Ureter (tissue), 1 donor: Measurements from ENCODE around the gene TEAD1. TPM values are rescaled to one million over a fixed set of nuclear protein-coding genes. Genes with fewer than 3 reads are reported as not detected.
A peak's percentile ranks its signal among the peaks of the same experiment; 100 is the strongest.

Source experiments
- DNase-seq: peaks from one replicate; pipeline ENCODE4 v3.0.0-alpha.2; 2020; ENCODE audit warnings: low spot score
- total RNA-seq: library from RNA; stranded (reverse); gene quantifications from one replicate; pipeline ENCODE4 v1.2.4, GENCODE V29; 2023
- donor health status: DM: yes; HTN: yes; CAD: no.

TEAD1 gene
- total RNA-seq, 1 donor from 2014 or later = 117 TPM

DNA sequence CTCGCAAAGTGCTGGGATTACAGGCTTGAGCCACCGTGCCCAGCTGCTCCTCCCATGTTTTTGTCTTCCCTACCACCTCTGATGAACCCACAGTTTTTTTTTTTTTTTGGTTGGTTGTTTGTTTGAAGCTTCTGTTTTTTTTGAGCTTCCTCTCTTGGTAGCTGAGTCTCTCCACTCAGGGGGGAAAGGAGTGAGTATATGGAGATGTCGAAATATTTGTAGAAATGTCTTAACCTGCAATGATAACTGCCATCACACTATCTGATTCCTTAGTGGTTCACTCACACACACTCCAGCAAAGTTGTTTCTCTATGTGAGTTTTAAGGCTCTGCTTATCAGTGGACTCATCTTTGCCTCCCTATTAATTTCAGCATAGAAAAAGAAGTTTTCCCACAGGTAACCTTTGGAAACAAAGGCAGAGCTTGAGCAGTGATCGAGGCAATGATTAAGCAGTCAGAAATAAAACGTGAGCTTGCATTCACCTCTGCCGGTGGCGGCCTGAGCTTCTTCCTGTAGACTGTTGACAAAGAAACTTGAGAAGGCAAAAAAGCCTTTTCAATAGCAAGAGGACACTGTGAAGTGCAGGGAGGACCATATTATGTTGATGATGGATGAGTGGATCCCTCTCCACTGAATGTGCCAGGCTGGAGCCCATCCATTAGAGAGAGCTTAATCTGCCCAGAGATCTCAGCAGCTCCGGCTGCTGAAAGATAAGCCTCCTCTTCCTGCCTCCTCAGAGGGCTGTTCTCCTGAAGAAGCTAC is 305.9 kb downstream of the TEAD1 start:
- no peak for DNase-seq

DNA sequence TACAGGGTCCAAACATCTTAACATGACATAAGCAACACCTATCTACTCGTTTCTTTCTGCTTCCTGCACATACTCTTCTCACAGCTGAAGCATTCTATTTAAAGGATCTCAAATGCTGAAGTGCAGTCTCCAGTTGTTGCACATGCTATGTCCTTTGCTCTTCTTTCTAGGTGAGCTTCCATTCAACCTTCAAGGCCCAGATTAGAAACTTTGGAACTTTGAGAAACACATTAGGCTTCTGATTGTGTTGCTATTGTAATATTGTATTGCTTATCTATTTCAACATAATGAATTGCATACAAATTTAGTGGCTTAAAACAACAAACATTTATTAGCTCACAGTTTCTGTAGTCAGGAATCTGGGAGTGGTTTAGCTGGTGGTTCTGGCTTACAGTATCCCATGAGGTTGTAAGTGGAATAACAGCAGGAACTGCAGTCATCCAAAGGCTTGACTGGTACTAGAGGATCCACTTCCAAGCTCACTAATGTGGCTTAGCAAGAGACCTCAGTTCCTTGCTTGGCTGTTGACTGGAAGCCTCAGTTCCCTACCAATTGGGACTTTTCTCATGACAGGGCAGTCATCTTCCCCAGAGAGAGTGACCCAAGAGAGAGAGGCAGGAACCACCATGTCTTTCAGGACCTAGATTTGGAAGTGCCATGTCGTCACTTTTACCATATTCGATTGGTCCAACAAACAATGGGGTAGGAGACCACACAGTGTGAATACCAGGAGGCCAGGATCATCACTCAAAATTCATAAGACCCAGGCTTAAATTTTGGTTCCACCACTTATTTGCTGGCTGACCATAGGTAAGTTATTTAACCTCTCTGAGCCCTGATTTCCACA is 307.7 kb downstream of the TEAD1 start:
- no peak for DNase-seq

DNA sequence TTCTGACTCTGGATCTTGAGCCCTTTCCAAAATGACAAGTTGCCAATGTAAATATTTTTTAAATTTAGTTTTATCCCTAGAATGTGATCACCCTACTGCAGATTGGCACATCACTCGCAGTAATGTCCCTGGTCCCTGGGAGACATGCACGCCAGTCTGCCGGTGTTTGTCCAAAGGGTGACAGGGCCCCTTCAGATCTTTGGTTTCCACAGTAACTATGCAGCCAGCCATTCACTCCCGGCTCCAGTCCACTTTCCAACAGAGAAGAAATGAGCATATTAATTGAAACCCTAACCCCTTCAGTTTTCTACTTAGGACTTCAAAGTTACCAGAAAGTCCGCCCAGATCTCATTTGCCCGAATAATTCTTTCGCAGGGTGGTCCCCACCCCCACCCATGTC is 309.1 kb downstream of the TEAD1 start:
- no peak for DNase-seq

DNA sequence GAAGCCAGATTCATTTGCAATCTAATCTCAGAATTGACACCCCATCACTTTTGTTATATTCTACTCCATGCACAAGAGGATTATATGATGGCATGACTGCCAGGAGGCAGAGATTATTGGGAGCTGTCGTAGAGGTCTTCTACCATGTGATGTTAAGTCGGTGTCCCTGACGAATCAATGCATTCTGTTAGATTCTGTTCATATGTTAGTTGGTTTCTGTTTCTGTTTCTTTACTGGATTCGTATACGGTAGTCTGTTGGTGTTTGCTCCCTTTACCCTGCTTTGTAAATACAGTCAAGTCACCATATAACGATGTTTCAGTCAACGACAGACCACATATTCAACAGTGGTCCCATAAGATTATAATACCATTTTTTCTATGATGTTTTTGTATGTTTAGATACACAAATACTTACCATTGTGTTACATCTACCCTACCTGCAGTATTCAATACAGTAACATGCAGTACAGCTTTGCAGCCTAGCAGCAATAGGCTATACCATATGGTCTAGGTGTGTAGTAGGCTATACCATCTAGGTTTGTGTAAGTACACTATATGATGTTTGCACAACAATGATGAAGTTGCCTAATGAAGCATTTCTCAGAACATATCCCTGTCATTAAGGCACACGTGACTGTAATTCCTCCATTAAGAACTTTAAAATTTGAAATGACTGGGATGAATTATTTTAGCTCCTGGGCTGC is 312.1 kb downstream of the TEAD1 start:
- DNase-seq = no peak

GRCh38 chr11:12989428-12990161 is 315.4 kb downstream of the TEAD1 start:
- DNase-seq = peak; percentile 65

GRCh38 chr11:12990162-12990480 is 315.9 kb downstream of the TEAD1 start:
- DNase-seq = no peak

DNA sequence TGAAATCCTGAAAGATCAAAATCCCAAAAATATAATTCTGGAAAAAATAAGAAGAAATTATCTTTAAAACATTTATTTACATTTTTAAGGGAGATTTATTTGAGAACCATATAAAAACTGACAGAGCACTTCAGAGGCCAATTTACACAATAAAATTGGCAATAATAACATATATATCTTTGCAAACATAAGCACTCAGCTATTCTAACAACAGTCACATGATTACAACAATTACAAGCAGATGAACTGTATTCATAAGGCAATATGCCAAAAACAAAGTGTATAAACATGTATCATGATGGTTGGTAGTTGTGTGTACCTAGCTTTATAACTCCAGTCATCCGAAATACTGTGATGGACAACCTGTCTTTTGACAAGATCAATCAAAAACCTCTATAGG is 317.2 kb downstream of the TEAD1 start:
- DNase-seq = no peak

DNA sequence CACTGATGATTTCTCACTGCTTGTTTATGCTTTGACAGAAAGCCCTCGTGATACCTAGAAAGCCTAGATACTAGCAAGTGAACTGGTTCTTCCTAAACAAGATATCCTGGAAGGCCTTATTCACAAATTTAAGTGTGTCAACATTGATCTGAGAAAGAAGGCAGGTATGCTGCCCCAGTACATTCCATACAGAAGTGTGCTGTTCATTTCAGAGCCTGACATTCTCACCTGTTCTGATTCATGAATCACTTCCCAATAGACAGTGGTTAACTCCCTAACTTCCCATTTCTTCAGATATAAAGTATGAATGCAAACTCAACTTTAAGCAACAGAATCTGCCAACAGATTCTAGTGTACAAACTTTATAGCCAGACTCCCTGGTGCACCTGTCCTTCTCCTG is 319.4 kb downstream of the TEAD1 start:
- DNase-seq = no peak
